GM21381 (cell line): ENCODE results near the gene DEF6.

ENCODE experiments used
- ATAC-seq: cut with Tn5 transposase; IDR thresholded peaks from one replicate; pipeline ENCODE4 v1.9.1; 2021; ENCODE audit warnings: mild to moderate bottlenecking, moderate library complexity; ENCODE audit not compliant: unreplicated experiment

The DEF6 gene

DNA sequence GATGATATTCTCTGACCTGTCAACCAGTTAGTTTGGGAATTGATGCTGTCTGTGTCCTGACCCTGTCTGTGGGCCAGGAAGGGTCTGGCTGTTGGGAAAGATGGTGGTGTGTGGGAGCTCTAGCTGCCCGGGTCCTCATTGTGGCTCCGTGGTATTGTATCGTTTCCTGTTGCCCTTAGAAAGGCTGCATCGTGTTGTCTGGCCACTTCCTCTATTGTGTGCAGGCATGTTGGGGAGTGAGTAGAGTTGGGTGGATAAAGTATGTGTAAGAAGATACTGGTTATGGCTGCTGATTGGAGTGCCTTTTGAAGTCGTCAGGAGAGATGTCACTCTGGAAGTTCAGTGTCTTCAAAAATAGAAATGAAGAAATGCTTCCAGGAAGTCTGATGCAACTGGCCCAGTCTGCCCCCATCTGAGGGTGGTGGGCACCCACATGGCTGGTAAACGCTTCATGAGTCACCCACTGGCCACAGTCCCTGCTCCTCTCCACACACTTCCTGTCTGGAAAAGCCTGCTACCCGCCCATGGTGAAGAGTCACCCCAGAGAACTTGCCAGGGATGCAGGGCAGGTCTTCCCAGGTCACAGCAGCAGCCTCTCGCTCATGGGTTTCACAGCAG lies 72.6 kb downstream of the DEF6 start:
- ATAC-seq: peak; percentile 59

DNA sequence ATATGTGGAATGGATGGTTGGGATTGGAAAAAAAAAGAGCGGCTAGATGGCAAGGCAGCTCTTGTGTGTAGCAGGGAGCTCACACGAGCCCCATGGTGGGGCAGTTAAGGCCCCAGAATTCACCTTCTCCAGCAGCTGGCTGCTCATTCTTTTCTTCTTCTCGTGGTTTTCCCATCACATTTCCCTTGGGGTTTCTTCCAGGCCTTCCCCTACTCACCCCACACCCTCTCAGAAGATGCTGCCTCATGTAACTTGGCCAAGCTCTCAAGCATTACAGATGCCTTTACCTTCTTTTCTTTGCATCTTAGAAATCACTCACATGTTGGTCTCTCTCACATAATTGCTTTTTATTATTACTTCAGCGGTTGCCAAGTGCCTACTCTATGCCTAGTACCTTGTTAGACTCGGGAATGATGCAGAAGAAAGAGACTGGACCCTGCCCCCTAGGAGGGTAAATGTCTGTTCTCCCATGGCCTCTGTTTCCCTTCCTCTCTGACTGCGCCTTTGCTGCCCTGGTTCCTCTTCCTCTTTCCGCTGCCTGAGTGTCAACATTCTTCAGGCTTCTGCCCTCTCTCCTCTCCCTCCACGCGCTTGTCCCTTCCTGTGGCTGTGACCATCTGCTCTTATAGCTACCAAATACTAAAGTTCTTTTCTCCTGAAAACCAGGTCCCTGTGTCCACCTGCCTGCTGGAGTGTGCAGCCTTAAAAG lies 73.3 kb downstream of the DEF6 start:
- no peak for ATAC-seq
